Stomach (tissue), 9 donors: ENCODE data around the gene MPZL1. TPM values are rescaled to one million over a fixed set of nuclear protein-coding genes. Genes with fewer than 3 reads are reported as not detected.

Source experiments
- DNase-seq, 2 donors: peaks; one replicate each; pipeline versions ENCODE4 v3.0.0 to v3.0.0-alpha.2; 2013 to 2019
- H3K27ac ChIP-seq, 5 donors: fragments of 200-600 bp in 4 of 5; sonication (generic) in 4 of 5; one replicate each; pipeline ENCODE4 v1.5.1; 2013 to 2019; ENCODE audit warnings: mild to moderate bottlenecking in 1 of 5, moderate library complexity in 1 of 5
- H3K27me3 ChIP-seq, 3 donors: fragments of 200-600 bp; sonication (generic); one replicate each; pipeline ENCODE4 v1.5.1; 2017 to 2019; ENCODE audit warnings: mixed run types in 1 of 3
- H3K36me3 ChIP-seq, 4 donors: fragments of 200-600 bp; sonication (generic); 1 replicate in 3 of 4; 2 replicates in 1 of 4; pipeline ENCODE4 v1.5.1; 2016 to 2019
- H3K4me1 ChIP-seq, 4 donors: fragments of 200-600 bp; sonication (generic); one replicate each; pipeline ENCODE4 v1.5.1; 2016 to 2019
- H3K4me3 ChIP-seq, 4 donors: fragments of 200-600 bp; sonication (generic) in 3 of 4; one replicate each; pipeline ENCODE4 v1.5.1; 2016 to 2019; ENCODE audit warnings: mild to moderate bottlenecking in 1 of 4
- H3K9me3 ChIP-seq, 4 donors: fragments of 200-600 bp; sonication (generic); one replicate each; pipeline ENCODE4 v1.5.1; 2016 to 2019
- CTCF ChIP-seq, 7 experiments: fragments of 450-650 bp in 4 of 7; fragments of 200-600 bp in 3 of 7; sonication (generic) in 3 of 7; IDR thresholded peaks; one replicate each; pipeline ENCODE4 v1.5.1; 2016 to 2019; ENCODE audit warnings: antibody characterized with exemption in 7 of 7, control low read depth in 2 of 7, mild to moderate bottlenecking in 1 of 7
- EP300 ChIP-seq: sonication (generic); formaldehyde crosslinking; IDR thresholded peaks from one replicate; pipeline ENCODE4 v1.6.1; 2017; ENCODE audit warnings: antibody characterized with exemption
- POLR2A ChIP-seq, 4 donors: fragments of 450-650 bp; IDR thresholded peaks; one replicate each; pipeline ENCODE4 v1.6.1; 2016; ENCODE audit warnings: antibody characterized with exemption in 4 of 4, control low read depth in 2 of 4, mild to moderate bottlenecking in 1 of 4, moderate library complexity in 1 of 4
- POLR2AphosphoS5 ChIP-seq, 3 donors: sonication (generic); formaldehyde crosslinking; IDR thresholded peaks; one replicate each; pipeline ENCODE4 v1.6.1; 2016; ENCODE audit warnings: antibody characterized with exemption in 3 of 3
- WGBS, 5 donors: extraction: QIAGEN DNeasy Blood & Tissue Kit in 3 of 5; methylation state at CpG; one replicate each; pipeline versions ENCODE4 v1.1.5 to v1.1.7; 2013 to 2018; 5-methylcytosine and 5-hydroxymethylcytosine counted together
- intact Hi-C: fragments of 100-400 bp; cut with DNase I; formaldehyde crosslinking; loops from one replicate; pipeline ENCODE4 v1.15.1; 2023; ENCODE audit warnings: low total_unique reads
- polyA plus RNA-seq, 3 donors: library from polyadenylated mRNA; stranded (reverse); fragments of 200-250 nt; gene quantifications; one replicate each; pipeline ENCODE4 v1.2.3, GENCODE V29; 2013
- total RNA-seq, 5 donors: library from RNA; depleted of rRNA; stranded (reverse); fragments of >200 nt; gene quantifications; one replicate each; pipeline versions ENCODE4 v1.1.0 to v1.2.3, GENCODE V29; 2014 to 2016
- donor health status: healthy with polysubstance abuse.
- donor health status: Bipolar disorder and iron deficiency.
- donor health status: healthy.

The MPZL1 gene
- total and polyA plus RNA-seq, 8 donors, result 7.2 to 115 (median 30.6) TPM

GRCh38 chr1:167790117-167790516 lies 68.3 kb downstream of the MPZL1 start:
- DNase-seq, result no peak

DNA sequence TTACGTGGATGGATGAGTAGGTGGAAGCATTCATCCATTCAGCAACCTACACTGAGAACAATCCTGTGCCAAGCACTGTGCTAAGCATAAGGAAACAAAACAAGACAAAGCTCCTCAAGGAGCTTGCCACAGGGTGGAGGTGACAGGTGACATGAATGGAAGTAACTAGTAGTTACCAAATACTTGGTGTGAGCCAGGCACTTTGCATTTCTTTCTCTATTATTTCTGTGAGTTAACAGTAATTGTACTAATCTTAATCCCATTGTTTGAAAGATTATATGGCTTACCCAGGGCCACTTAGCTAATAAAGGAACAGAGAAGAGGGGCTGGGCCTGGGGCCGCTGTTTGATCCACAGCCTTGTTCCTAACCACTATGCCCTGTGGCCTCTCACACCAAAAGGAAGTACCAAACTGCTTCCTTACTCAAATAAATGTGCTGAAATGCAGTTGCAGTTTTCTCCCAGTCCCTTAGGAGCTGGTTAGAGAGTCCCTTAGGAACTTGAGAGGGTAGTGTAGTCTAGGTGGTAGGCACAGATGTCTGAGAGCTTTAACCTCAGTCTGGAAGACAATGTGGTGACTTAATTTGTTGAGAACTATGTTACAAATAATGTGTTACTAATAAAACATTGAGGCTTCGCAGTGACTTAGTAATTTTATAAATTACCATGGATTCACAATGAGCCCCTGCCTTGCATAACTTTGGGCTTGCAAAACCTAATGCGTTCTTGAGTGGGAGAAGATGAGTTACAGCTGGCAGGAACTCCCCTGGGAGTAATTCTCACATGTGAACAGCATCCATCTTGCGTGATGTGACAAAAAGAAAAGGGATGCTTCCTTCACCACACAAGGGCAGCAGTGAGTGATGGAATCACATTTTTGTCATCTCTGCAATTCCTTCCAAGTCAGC lies 69.8 kb downstream of the MPZL1 start:
- Histone ChIP-seq H3K4me1 (peaks cover 0 to 15% (median 13%) of the 10 kb centered on the region in 4 donors), H3K36me3 (peaks cover 11 to 51% (median 47%) of the 10 kb centered on the region in 4 donors), H3K9me3 (no peaks in the 10 kb centered on the region), H3K27ac (peak overlapping the region in 3 of 5 donors; percentile 46 to 71 (median 66)), H3K4me3 (no peak overlapping the region), H3K27me3 (no peaks in the 10 kb centered on the region)
- DNase-seq, result peak; percentile 29 to 73
- intact Hi-C loops, result loop anchor here (10.0 kb wide), 1 partner anchor 57 kb away; no protein-coding TSS in a partner anchor
- TF ChIP-seq EP300 (no peak), POLR2AphosphoS5 (IDR thresholded peaks at IDR 0.05) (peak; percentile 33 to 79 (median 76)), POLR2A (IDR thresholded peaks at IDR 0.05) (no peak), CTCF (IDR thresholded peaks at IDR 0.05) (no peak)
- WGBS, 5 donors, result 56 to 77% (median 67%) methylated on average over 5 of the region's 5 CpGs

More at GRCh38 chr1:167790117-167790516, 68.3 kb downstream of the MPZL1 start:
- Histone ChIP-seq H3K4me1 (peaks cover 0 to 1% (median under 1%) of the 10 kb centered on the region in 4 donors), H3K9me3 (no peaks in the 10 kb centered on the region), H3K27me3 (no peaks in the 10 kb centered on the region), H3K27ac (no peak overlapping the region), H3K36me3 (peaks cover 11 to 57% (median 51%) of the 10 kb centered on the region in 4 donors), H3K4me3 (no peak overlapping the region)
- intact Hi-C loops, result loop anchor here (10.0 kb wide), 1 partner anchor 55 kb away; no protein-coding TSS in a partner anchor
- no peak for TF ChIP-seq CTCF (IDR thresholded peaks at IDR 0.05)
- TF ChIP-seq POLR2A (IDR thresholded peaks at IDR 0.05), result no peak
- no peak for TF ChIP-seq POLR2AphosphoS5 (IDR thresholded peaks at IDR 0.05)
- no peak for TF ChIP-seq EP300
- 83 to 91% (median 84%) methylated on average over 5 of the region's 5 CpGs for WGBS, 5 donors

DNA sequence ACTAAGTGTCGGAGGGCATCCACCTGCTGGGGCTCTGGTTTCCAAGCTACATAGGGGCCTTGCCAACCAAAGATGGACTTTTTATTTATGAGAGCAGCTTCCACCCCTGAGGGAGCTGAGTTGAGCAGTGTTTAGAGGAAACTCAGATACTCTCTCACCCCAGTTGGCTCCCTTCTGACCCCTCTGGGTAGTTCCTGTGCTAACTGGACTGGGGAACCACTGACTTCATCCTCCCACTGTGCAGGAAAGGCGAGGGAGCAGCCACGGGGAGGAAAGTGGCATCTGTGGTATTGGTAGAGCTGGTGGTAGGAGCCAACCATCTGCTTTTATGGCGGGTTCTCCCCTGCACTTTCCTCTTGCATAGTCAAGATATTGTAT lies 70.4 kb downstream of the MPZL1 start:
- WGBS, 5 donors, result 82 to 95% (median 90%) methylated on average over 4 of the region's 4 CpGs
- TF ChIP-seq CTCF (IDR thresholded peaks at IDR 0.05) (no peak), POLR2A (IDR thresholded peaks at IDR 0.05) (no peak), POLR2AphosphoS5 (IDR thresholded peaks at IDR 0.05) (no peak), EP300 (no peak)
- Histone ChIP-seq H3K27ac (peak overlapping the region in 2 of 5 donors; percentile 27 to 71), H3K9me3 (no peaks in the 10 kb centered on the region), H3K27me3 (no peaks in the 10 kb centered on the region), H3K4me1 (peaks cover 0 to 15% (median 13%) of the 10 kb centered on the region in 4 donors), H3K4me3 (no peak overlapping the region), H3K36me3 (peaks cover 11 to 47% (median 40%) of the 10 kb centered on the region in 4 donors)
- intact Hi-C loops, result loop anchor here (10.0 kb wide), 1 partner anchor 57 kb away; no protein-coding TSS in a partner anchor
- no peak for DNase-seq

DNA sequence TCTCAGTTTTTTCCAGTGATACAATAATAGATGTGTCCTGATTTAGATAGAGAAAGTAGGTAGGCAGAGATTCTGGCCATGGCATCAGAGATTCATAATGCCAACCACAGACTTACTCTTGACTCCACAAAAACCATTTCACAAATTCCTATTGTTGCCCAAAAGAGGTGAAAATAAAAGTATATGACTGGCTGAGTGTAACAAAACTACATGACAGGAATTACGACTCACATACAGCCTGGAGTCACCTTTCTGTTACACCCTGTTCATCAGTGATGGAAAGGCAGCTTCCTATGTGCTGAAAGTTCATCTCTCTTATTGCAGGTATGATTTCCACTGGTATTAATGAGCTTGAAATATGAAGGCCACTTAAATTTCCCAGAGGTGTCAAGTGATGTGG lies 72.3 kb downstream of the MPZL1 start:
- DNase-seq, result no peak
- H3K4me3 ChIP-seq, result no peak overlapping the region
- no peak overlapping the region for H3K27ac ChIP-seq
- peaks cover 0 to 27% (median 18%) of the 10 kb centered on the region in 4 donors for H3K4me1 ChIP-seq
- no peaks in the 10 kb centered on the region for H3K9me3 ChIP-seq
- no peak for TF ChIP-seq POLR2A (IDR thresholded peaks at IDR 0.05)
- no peak for TF ChIP-seq CTCF (IDR thresholded peaks at IDR 0.05)
- no peak for TF ChIP-seq POLR2AphosphoS5 (IDR thresholded peaks at IDR 0.05)
- TF ChIP-seq EP300, result no peak
- intact Hi-C loops, result loop anchor here (10.0 kb wide), 1 partner anchor 59 kb away; no protein-coding TSS in a partner anchor
- no peaks in the 10 kb centered on the region for H3K27me3 ChIP-seq
- peaks cover 11 to 31% (median 21%) of the 10 kb centered on the region in 4 donors for H3K36me3 ChIP-seq
- 89 to 99% (median 96%) methylated on average over 1 of the region's 1 CpG for WGBS, 5 donors
